Pulmonary artery endothelial cell (primary cell): ENCODE results near the gene LMF1. TPM values are rescaled to one million over a fixed set of nuclear protein-coding genes. Genes with fewer than 3 reads are reported as not detected.
"Not testable (repeated sequence)": the region's sequence is repeated elsewhere in the genome, so short reads cannot be mapped to it uniquely, and the experiment has no call there.

Experiments used
- DNase-seq: peaks from one replicate; pipeline ENCODE4 v3.0.0-alpha.2; 2011; ENCODE audit warnings: low read depth, low spot score
- total RNA-seq: library from RNA; depleted of rRNA; stranded (reverse); fragments of >200 nt; gene quantifications from 2 replicates; pipeline ENCODE4 v1.2.3, GENCODE V29; 2014

Gene LMF1
- total RNA-seq, 1 donor from 2014 or later = 12.9 TPM

- no peak for DNase-seq
Observed at GRCh38 chr16:851209-851810, 119.5 kb downstream of the LMF1 start.

- no peak for DNase-seq
Observed at GRCh38 chr16:850668-851067, 120.1 kb downstream of the LMF1 start.

- no peak for DNase-seq
Observed at GRCh38 chr16:848510-849253, 122.1 kb downstream of the LMF1 start.

- no peak for DNase-seq
Observed at GRCh38 chr16:847681-848445, 122.9 kb downstream of the LMF1 start.

GRCh38 chr16:847151-847550 is 123.6 kb downstream of the LMF1 start:
- DNase-seq = no peak

- DNase-seq = no peak
Observed at GRCh38 chr16:845351-845745, 125.4 kb downstream of the LMF1 start.

- no peak for DNase-seq
Observed at GRCh38 chr16:844638-845350, 126.0 kb downstream of the LMF1 start.

- no peak for DNase-seq
Observed at GRCh38 chr16:843771-844170, 127.0 kb downstream of the LMF1 start.

GRCh38 chr16:842711-843560 is 127.8 kb downstream of the LMF1 start:
- DNase-seq = no peak

- peak; percentile 8 for DNase-seq
Observed at GRCh38 chr16:842061-842476, 128.7 kb downstream of the LMF1 start.

GRCh38 chr16:841455-842060 is 129.2 kb downstream of the LMF1 start:
- no peak for DNase-seq

- DNase-seq = no peak
Observed at GRCh38 chr16:840561-841454, 130.0 kb downstream of the LMF1 start.

GRCh38 chr16:839643-840408 is 131.0 kb downstream of the LMF1 start:
- no peak for DNase-seq

GRCh38 chr16:838741-839140 is 132.0 kb downstream of the LMF1 start:
- DNase-seq = no peak

- not testable (repeated sequence) for DNase-seq
Observed at GRCh38 chr16:836822-837221, 134.0 kb downstream of the LMF1 start.

GRCh38 chr16:836221-836620 is 134.6 kb downstream of the LMF1 start:
- no peak for DNase-seq

GRCh38 chr16:835373-835772 is 135.4 kb downstream of the LMF1 start:
- no peak for DNase-seq

- DNase-seq = no peak
Observed at GRCh38 chr16:833411-833810, 137.4 kb downstream of the LMF1 start.
